ENCODE results near the gene GFRAL. TPM values are rescaled to one million over a fixed set of nuclear protein-coding genes. Genes with fewer than 3 reads are reported as not detected.
"Not testable (repeated sequence)": the region's sequence is repeated elsewhere in the genome, so short reads cannot be mapped to it uniquely, and the experiment has no call there.

GFRAL gene, protein sequence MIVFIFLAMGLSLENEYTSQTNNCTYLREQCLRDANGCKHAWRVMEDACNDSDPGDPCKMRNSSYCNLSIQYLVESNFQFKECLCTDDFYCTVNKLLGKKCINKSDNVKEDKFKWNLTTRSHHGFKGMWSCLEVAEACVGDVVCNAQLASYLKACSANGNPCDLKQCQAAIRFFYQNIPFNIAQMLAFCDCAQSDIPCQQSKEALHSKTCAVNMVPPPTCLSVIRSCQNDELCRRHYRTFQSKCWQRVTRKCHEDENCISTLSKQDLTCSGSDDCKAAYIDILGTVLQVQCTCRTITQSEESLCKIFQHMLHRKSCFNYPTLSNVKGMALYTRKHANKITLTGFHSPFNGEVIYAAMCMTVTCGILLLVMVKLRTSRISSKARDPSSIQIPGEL
- under 1 TPM in 1 of 4 donors, not detected in 3; 0.47 TPM for total RNA-seq

DNA sequence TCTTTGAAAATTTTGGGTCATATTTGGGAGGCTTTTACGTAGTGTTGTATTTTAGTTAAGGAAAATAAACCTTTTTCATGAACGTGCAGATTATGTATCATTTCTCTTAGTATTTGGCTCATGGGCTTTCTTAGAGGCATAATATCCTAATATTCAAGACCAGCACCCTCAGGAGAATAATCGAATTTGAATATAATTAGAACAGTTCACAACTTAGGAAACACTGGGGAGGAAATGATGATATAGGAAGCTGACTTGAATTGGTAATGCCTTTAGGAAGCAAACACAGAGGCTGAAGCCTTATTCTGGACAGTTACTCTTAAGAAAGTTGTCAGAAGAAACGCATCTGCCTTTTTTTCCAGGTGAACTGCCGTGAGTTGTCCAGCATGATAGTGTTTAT is at the start of gene GFRAL:
Gene GFRAL (plus strand): TSS at position 301 of the 400 bp plus-strand sequence. CDS start 86 bp downstream, at position 387.
- DNase-seq (ENCODE audit: low spot score) (no peak), ATAC-seq (ENCODE audit: low FRiP score) (no peak)

GRCh38 chr6:55277646-55278045 is 49.6 kb upstream of the GFRAL start:
- TF ChIP-seq CTCF (IDR thresholded peaks at IDR 0.05) = no peak
- DNase-seq (ENCODE audit: low spot score) (no peak), ATAC-seq (ENCODE audit: low FRiP score) (no peak)

More for the DNA sequence above, at the start of gene GFRAL:
- no peak for TF ChIP-seq CTCF (IDR thresholded peaks at IDR 0.05)

- ATAC-seq (ENCODE audit: low FRiP score) = no peak
- DNase-seq (ENCODE audit: low spot score) = no peak
- no peak for TF ChIP-seq CTCF (IDR thresholded peaks at IDR 0.05)
These were observed 46.1 kb upstream of the GFRAL start for GRCh38 chr6:55281215-55281614.

DNA sequence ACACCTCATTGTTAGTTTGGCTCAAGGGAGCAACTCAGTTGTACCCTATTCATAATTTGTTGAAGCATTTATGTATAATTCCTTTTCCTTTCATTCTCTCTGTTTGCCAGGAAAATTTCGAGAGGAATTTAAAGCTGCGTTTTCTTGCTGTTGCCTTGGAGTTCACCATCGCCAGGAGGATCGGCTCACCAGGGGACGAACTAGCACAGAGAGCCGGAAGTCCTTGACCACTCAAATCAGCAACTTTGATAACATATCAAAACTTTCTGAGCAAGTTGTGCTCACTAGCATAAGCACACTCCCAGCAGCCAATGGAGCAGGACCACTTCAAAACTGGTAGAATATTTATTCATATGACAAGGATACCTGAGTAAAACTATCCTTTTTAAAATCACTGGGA is 45.2 kb upstream of the GFRAL start:
- TF ChIP-seq CTCF (IDR thresholded peaks at IDR 0.05) = no peak
- no peak for ATAC-seq (ENCODE audit: low FRiP score)

GRCh38 chr6:55286824-55287223 is 40.4 kb upstream of the GFRAL start:
- ATAC-seq (ENCODE audit: low FRiP score) (no peak), DNase-seq (ENCODE audit: low spot score) (no peak)
- TF ChIP-seq CTCF (IDR thresholded peaks at IDR 0.05) = no peak

More for the DNA sequence above, 45.2 kb upstream of the GFRAL start:
- no peak for DNase-seq (ENCODE audit: low spot score)

DNA sequence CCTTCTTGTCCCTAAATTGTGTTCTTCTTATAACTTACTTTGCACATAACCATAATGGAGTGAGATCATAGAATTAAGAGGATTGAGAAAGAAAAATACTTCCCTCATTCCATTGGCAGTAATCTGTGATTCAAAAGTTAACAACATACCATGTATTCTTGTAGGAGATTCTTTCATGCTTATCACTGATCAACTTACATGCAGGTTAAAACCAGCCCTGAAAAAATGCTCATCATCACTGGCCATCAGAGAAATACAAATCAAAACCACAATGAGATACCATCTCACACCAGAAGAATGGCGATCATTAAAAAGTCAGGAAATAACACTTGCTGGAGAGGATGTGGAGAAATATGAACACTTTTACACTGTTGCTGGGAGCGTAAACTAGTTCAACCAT is 36.5 kb upstream of the GFRAL start:
- no peak for TF ChIP-seq CTCF (IDR thresholded peaks at IDR 0.05)
- ATAC-seq (ENCODE audit: low FRiP score) = no peak
- DNase-seq (ENCODE audit: low spot score) = no peak

- ATAC-seq (ENCODE audit: low FRiP score) (no peak), DNase-seq (ENCODE audit: low spot score) (no peak)
- TF ChIP-seq CTCF (IDR thresholded peaks at IDR 0.05) = no peak
These were observed 34.2 kb upstream of the GFRAL start for GRCh38 chr6:55293116-55293515.

GRCh38 chr6:55297214-55297613 is 30.1 kb upstream of the GFRAL start:
- not testable (repeated sequence) for ATAC-seq (ENCODE audit: low FRiP score); DNase-seq (ENCODE audit: low spot score)

Measured in omental fat pad (tissue), 4 donors.